Choroid plexus epithelial cell (primary cell): ENCODE results near the gene MLANA.

Experiments
- DNase-seq: peaks from one replicate; pipeline ENCODE4 v3.0.0-alpha.2; 2010; ENCODE audit warnings: low read depth
- H3K4me3 ChIP-seq: 2 replicates; pipeline ENCODE4 v1.5.1; 2011; ENCODE audit warnings: low read depth, mild to moderate bottlenecking, control low read depth, low read length, moderate library complexity
- CTCF ChIP-seq: conservative IDR thresholded peaks from 2 replicates; pipeline ENCODE4 v1.5.1; 2011; ENCODE audit warnings: low read depth, mild to moderate bottlenecking, control low read depth, inconsistent platforms, low read length, moderate library complexity

The MLANA gene

GRCh38 chr9:5897851-5898250 lies 7.2 kb downstream of the MLANA start:
- H3K4me3 ChIP-seq: no peak overlapping the region
- peak; percentile 17 for DNase-seq
- no peak for TF ChIP-seq CTCF

GRCh38 chr9:5899292-5899691 lies 8.6 kb downstream of the MLANA start:
- peak; percentile 64 for TF ChIP-seq CTCF
- no peak overlapping the region for H3K4me3 ChIP-seq
- peak; percentile 44 for DNase-seq

GRCh38 chr9:5900622-5901021 lies 9.9 kb downstream of the MLANA start:
- TF ChIP-seq CTCF: no peak
- no peak overlapping the region for H3K4me3 ChIP-seq
- no peak for DNase-seq

- H3K4me3 ChIP-seq: no peak overlapping the region
- DNase-seq: no peak
- no peak for TF ChIP-seq CTCF
These were observed 11.7 kb downstream of the MLANA start for GRCh38 chr9:5902377-5902776.

- TF ChIP-seq CTCF: no peak
These were observed 18.2 kb downstream of the MLANA start for GRCh38 chr9:5908918-5909317.

GRCh38 chr9:5909976-5910375 lies 19.3 kb downstream of the MLANA start:
- no peak overlapping the region for H3K4me3 ChIP-seq
- TF ChIP-seq CTCF: no peak
- DNase-seq: no peak

More at GRCh38 chr9:5908918-5909317, 18.2 kb downstream of the MLANA start:
- no peak overlapping the region for H3K4me3 ChIP-seq
- no peak for DNase-seq

GRCh38 chr9:5910413-5911057 lies 19.8 kb downstream of the MLANA start:
- TF ChIP-seq CTCF: no peak
- DNase-seq: no peak
- H3K4me3 ChIP-seq: no peak overlapping the region
